Hair follicular keratinocyte (primary cell): ENCODE results near the gene KCNK2. TPM values are rescaled to one million over a fixed set of nuclear protein-coding genes. Genes with fewer than 3 reads are reported as not detected.

Source experiments
- total RNA-seq: library from RNA; depleted of rRNA; stranded (reverse); fragments of >200 nt; gene quantifications from 2 replicates; pipeline ENCODE4 v1.2.3, GENCODE V29; 2015

Gene KCNK2
- total RNA-seq = 0.46 TPM in 1 of 2 replicates, not detected in the other

GRCh38 chr1:215082532-215083382 lies at the start of gene KCNK2:
Gene KCNK2 (plus strand): TSS chr1:215082737. CDS start chr1:215083386, 649 bp downstream.

